Measurements from ENCODE around the gene ASCL3.

The ASCL3 gene

GRCh38 chr11:8917157-8917825 lies 25.5 kb downstream of the ASCL3 start:
- Histone ChIP-seq H3K9me3 (ENCODE audit: insufficient read depth, low read length) (no peaks in the 10 kb centered on the region), H3K27me3 (ENCODE audit: insufficient read depth, insufficient read length) (no peaks in the 10 kb centered on the region), H3K36me3 (ENCODE audit: insufficient read depth, insufficient read length, low read length) (peaks cover 71% of the 10 kb centered on the region), H3K4me3 (ENCODE audit: insufficient read length, low read depth) (no peak overlapping the region), H3K4me1 (ENCODE audit: insufficient read depth, insufficient read length) (peaks cover 3% of the 10 kb centered on the region), H3K9ac (ENCODE audit: insufficient read length, low read depth) (no peak overlapping the region)
- peak; percentile 70 for DNase-seq (ENCODE audit: low read depth, low spot score)
- TF ChIP-seq SUZ12 (IDR thresholded peaks at IDR 0.05; ENCODE audit: extremely low read depth, insufficient read depth, insufficient read length) (no peak), ZNF274 (IDR thresholded peaks at IDR 0.05; ENCODE audit: low read depth, low read length) (no peak)

GRCh38 chr11:8914661-8915018 lies 28.2 kb downstream of the ASCL3 start:
- Histone ChIP-seq H3K9ac (ENCODE audit: insufficient read length, low read depth) (no peak overlapping the region), H3K36me3 (ENCODE audit: insufficient read depth, insufficient read length, low read length) (peaks cover 45% of the 10 kb centered on the region), H3K4me1 (ENCODE audit: insufficient read depth, insufficient read length) (peaks cover 3% of the 10 kb centered on the region), H3K4me3 (ENCODE audit: insufficient read length, low read depth) (no peak overlapping the region), H3K27me3 (ENCODE audit: insufficient read depth, insufficient read length) (peaks cover 7% of the 10 kb centered on the region), H3K9me3 (ENCODE audit: insufficient read depth, low read length) (no peaks in the 10 kb centered on the region)
- no peak for DNase-seq (ENCODE audit: low read depth, low spot score)
- TF ChIP-seq YY1 (IDR thresholded peaks at IDR 0.05; ENCODE audit: insufficient read depth, insufficient read length), result no peak
- TF ChIP-seq ZNF274 (IDR thresholded peaks at IDR 0.05; ENCODE audit: low read depth, low read length), result no peak
- TF ChIP-seq SUZ12 (IDR thresholded peaks at IDR 0.05; ENCODE audit: extremely low read depth, insufficient read depth, insufficient read length), result no peak

- Histone ChIP-seq H3K36me3 (ENCODE audit: insufficient read depth, insufficient read length, low read length) (peaks cover 42% of the 10 kb centered on the region), H3K9ac (ENCODE audit: insufficient read length, low read depth) (no peak overlapping the region), H3K27me3 (ENCODE audit: insufficient read depth, insufficient read length) (peaks cover 13% of the 10 kb centered on the region), H3K4me1 (ENCODE audit: insufficient read depth, insufficient read length) (peaks cover 3% of the 10 kb centered on the region), H3K4me3 (ENCODE audit: insufficient read length, low read depth) (no peak overlapping the region), H3K9me3 (ENCODE audit: insufficient read depth, low read length) (no peaks in the 10 kb centered on the region)
- DNase-seq (ENCODE audit: low read depth, low spot score), result no peak
- TF ChIP-seq YY1 (IDR thresholded peaks at IDR 0.05; ENCODE audit: insufficient read depth, insufficient read length) (no peak), ZNF274 (IDR thresholded peaks at IDR 0.05; ENCODE audit: low read depth, low read length) (no peak), SUZ12 (IDR thresholded peaks at IDR 0.05; ENCODE audit: extremely low read depth, insufficient read depth, insufficient read length) (no peak)
Measured at GRCh38 chr11:8913961-8914660, 28.7 kb downstream of the ASCL3 start.

GRCh38 chr11:8911029-8911823 lies 31.6 kb downstream of the ASCL3 start, which contains the start of gene AKIP1:
AKIP1 (plus strand) TSS chr11:8911189; CDS start chr11:8911450, 261 bp downstream.
- Histone ChIP-seq H3K36me3 (ENCODE audit: insufficient read depth, insufficient read length, low read length) (peaks cover 24% of the 10 kb centered on the region), H3K4me1 (ENCODE audit: insufficient read depth, insufficient read length) (no peaks in the 10 kb centered on the region), H3K27me3 (ENCODE audit: insufficient read depth, insufficient read length) (peaks cover 26% of the 10 kb centered on the region), H3K9me3 (ENCODE audit: insufficient read depth, low read length) (no peaks in the 10 kb centered on the region), H3K9ac (ENCODE audit: insufficient read length, low read depth) (peak within 1 kb of the TSS; percentile 95), H3K4me3 (ENCODE audit: insufficient read length, low read depth) (peak within 1 kb of the TSS; percentile 80)
- TF ChIP-seq YY1 (IDR thresholded peaks at IDR 0.05; ENCODE audit: insufficient read depth, insufficient read length) (no peak), SUZ12 (IDR thresholded peaks at IDR 0.05; ENCODE audit: extremely low read depth, insufficient read depth, insufficient read length) (no peak), ZNF274 (IDR thresholded peaks at IDR 0.05; ENCODE audit: low read depth, low read length) (no peak)
- peak; percentile 92 for DNase-seq (ENCODE audit: low read depth, low spot score)

- H3K9me3 ChIP-seq (ENCODE audit: insufficient read depth, low read length), result no peaks in the 10 kb centered on the region
- TF ChIP-seq SUZ12 (IDR thresholded peaks at IDR 0.05; ENCODE audit: extremely low read depth, insufficient read depth, insufficient read length) (no peak), ZNF274 (IDR thresholded peaks at IDR 0.05; ENCODE audit: low read depth, low read length) (no peak), YY1 (IDR thresholded peaks at IDR 0.05; ENCODE audit: insufficient read depth, insufficient read length) (no peak)
- H3K9ac ChIP-seq (ENCODE audit: insufficient read length, low read depth), result peak overlapping the region; percentile 57
- H3K27me3 ChIP-seq (ENCODE audit: insufficient read depth, insufficient read length), result peaks cover 26% of the 10 kb centered on the region
- peaks cover 21% of the 10 kb centered on the region for H3K36me3 ChIP-seq (ENCODE audit: insufficient read depth, insufficient read length, low read length)
- H3K4me1 ChIP-seq (ENCODE audit: insufficient read depth, insufficient read length), result no peaks in the 10 kb centered on the region
- no peak for DNase-seq (ENCODE audit: low read depth, low spot score)
- peak overlapping the region; percentile 50 for H3K4me3 ChIP-seq (ENCODE audit: insufficient read length, low read depth)
Measured at GRCh38 chr11:8910649-8911026, 32.2 kb downstream of the ASCL3 start.

- H3K9ac ChIP-seq (ENCODE audit: insufficient read length, low read depth), result no peak overlapping the region
- H3K4me3 ChIP-seq (ENCODE audit: insufficient read length, low read depth), result no peak overlapping the region
- H3K27me3 ChIP-seq (ENCODE audit: insufficient read depth, insufficient read length), result peaks cover 26% of the 10 kb centered on the region
- no peak for DNase-seq (ENCODE audit: low read depth, low spot score)
- H3K36me3 ChIP-seq (ENCODE audit: insufficient read depth, insufficient read length, low read length), result peaks cover under 1% of the 10 kb centered on the region
- TF ChIP-seq YY1 (IDR thresholded peaks at IDR 0.05; ENCODE audit: insufficient read depth, insufficient read length) (no peak), SUZ12 (IDR thresholded peaks at IDR 0.05; ENCODE audit: extremely low read depth, insufficient read depth, insufficient read length) (no peak), ZNF274 (IDR thresholded peaks at IDR 0.05; ENCODE audit: low read depth, low read length) (no peak)
- H3K4me1 ChIP-seq (ENCODE audit: insufficient read depth, insufficient read length), result no peaks in the 10 kb centered on the region
- H3K9me3 ChIP-seq (ENCODE audit: insufficient read depth, low read length), result no peaks in the 10 kb centered on the region
Measured at GRCh38 chr11:8908099-8908498, 34.7 kb downstream of the ASCL3 start.

- peaks cover 26% of the 10 kb centered on the region for H3K27me3 ChIP-seq (ENCODE audit: insufficient read depth, insufficient read length)
- DNase-seq (ENCODE audit: low read depth, low spot score), result no peak
- H3K36me3 ChIP-seq (ENCODE audit: insufficient read depth, insufficient read length, low read length), result no peaks in the 10 kb centered on the region
- no peak overlapping the region for H3K4me3 ChIP-seq (ENCODE audit: insufficient read length, low read depth)
- TF ChIP-seq YY1 (IDR thresholded peaks at IDR 0.05; ENCODE audit: insufficient read depth, insufficient read length) (no peak), SUZ12 (IDR thresholded peaks at IDR 0.05; ENCODE audit: extremely low read depth, insufficient read depth, insufficient read length) (no peak), ZNF274 (IDR thresholded peaks at IDR 0.05; ENCODE audit: low read depth, low read length) (no peak)
- no peak overlapping the region for H3K9ac ChIP-seq (ENCODE audit: insufficient read length, low read depth)
- H3K4me1 ChIP-seq (ENCODE audit: insufficient read depth, insufficient read length), result no peaks in the 10 kb centered on the region
- no peaks in the 10 kb centered on the region for H3K9me3 ChIP-seq (ENCODE audit: insufficient read depth, low read length)
Measured at GRCh38 chr11:8907116-8907515, 35.7 kb downstream of the ASCL3 start.
